Naive B cell (primary cell): ENCODE results near the gene NTM. TPM values are rescaled to one million over a fixed set of nuclear protein-coding genes. Genes with fewer than 3 reads are reported as not detected.

Experiments
- ATAC-seq, 2 donors: fragments of 150-1000 bp; cut with Tn5 transposase; 2 replicates each; pipeline ENCODE4 v1.10.0; 2021; ENCODE audit warnings: low read depth in 2 of 2, mild to moderate bottlenecking in 2 of 2, moderate library complexity in 2 of 2
- DNase-seq: peaks from one replicate; pipeline ENCODE4 v3.0.0; 2022
- H3K27ac Mint-ChIP-seq, 6 donors: one replicate each; pipeline ENCODE4 v1.8.0; 2020 to 2022; ENCODE audit warnings: mild to moderate bottlenecking in 6 of 6, mixed read lengths in 6 of 6, moderate library complexity in 5 of 6, inconsistent platforms in 2 of 6
- H3K27me3 Mint-ChIP-seq, 3 donors: one replicate each; pipeline ENCODE4 v1.8.0; 2021 to 2022; ENCODE audit warnings: mixed read lengths in 3 of 3, mild to moderate bottlenecking in 1 of 3
- H3K36me3 Mint-ChIP-seq, 2 donors: one replicate each; pipeline ENCODE4 v1.8.0; 2020 to 2022; ENCODE audit warnings: mixed read lengths in 2 of 2, inconsistent platforms in 1 of 2, mild to moderate bottlenecking in 1 of 2
- H3K4me1 Mint-ChIP-seq, 3 donors: one replicate each; pipeline ENCODE4 v1.8.0; 2020 to 2022; ENCODE audit warnings: mixed read lengths in 3 of 3, inconsistent platforms in 1 of 3, mild to moderate bottlenecking in 1 of 3, moderate library complexity in 1 of 3
- H3K4me3 Mint-ChIP-seq, 8 donors: one replicate each; pipeline ENCODE4 v1.8.0; 2020 to 2022; ENCODE audit warnings: mild to moderate bottlenecking in 8 of 8, mixed read lengths in 8 of 8, moderate library complexity in 8 of 8, inconsistent platforms in 2 of 8
- H3K9me3 Mint-ChIP-seq, 7 donors: one replicate each; pipeline ENCODE4 v1.8.0; 2020 to 2022; ENCODE audit warnings: mixed read lengths in 7 of 7, mild to moderate bottlenecking in 5 of 7, inconsistent platforms in 2 of 7, moderate library complexity in 1 of 7
- polyA plus RNA-seq, 6 donors: library from polyadenylated mRNA; unstranded; fragments of 300-500 nt; fragmentation: Illumina TruSeq; gene quantifications; one replicate each; pipeline ENCODE4 v1.2.3, GENCODE V29; 2021; ENCODE audit warnings: low read depth in 6 of 6

NTM gene
- polyA plus RNA-seq, 6 donors from 2014 or later = not detected

GRCh38 chr11:132123449-132123848 lies 753.0 kb downstream of the NTM start:
- ATAC-seq = no peak
- Mint-ChIP-seq H3K27ac (no peak overlapping the region), H3K4me3 (no peak overlapping the region)

DNA sequence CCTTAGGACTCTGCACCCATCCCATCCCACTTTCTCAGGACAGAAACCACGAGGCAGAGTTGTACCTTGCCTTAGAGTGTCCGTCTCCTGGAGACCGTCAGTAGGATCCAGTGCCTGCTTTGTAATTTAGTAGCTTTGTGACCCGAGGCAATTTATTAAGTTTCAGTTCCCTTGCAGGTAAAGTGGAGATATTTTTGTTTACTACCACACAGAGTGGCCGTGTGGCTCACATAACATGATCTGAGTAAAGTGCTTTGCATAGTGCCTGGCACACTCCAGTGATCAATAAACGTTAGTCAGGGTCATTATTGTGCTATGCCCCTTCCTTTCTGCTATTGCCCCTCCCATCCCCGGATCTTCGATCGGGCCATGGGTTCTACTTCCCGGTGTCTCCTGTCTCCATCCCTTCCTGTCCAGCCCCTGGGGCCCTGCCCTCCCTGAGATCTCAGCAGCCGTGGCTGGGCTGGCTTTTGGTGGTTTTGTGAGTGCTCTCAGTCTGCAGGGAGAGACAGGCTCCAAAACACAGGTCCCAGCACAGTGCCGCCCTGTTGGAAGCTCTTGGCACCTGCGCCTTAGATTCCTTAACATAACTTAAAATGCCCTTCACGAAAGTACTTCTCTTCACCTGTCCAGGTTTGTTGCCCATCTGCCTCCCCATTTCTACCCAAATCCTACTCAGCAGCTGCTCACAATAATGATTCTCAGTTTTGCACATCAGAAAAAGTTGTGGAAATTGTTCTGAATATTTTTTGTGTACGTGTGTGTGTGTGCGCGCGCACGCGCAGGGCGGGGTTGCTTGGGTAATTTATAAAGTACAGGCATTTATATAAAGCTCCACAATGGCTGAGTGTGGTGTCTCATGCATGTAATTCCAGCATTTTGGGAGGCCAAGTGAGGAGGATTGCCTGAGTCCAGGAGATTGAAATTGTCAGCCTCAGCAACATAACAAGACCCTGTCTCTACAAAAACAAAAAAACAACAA lies 753.7 kb downstream of the NTM start:
- H3K27ac Mint-ChIP-seq = peak overlapping the region in 1 of 6 donors; percentile 6
- no peak for ATAC-seq
- H3K4me3 Mint-ChIP-seq = peak overlapping the region in 1 of 8 donors; percentile 47
- H3K36me3 Mint-ChIP-seq = no peaks in the 10 kb centered on the region
- H3K27me3 Mint-ChIP-seq = no peaks in the 10 kb centered on the region
- peaks cover 0 to 4% (median 0%) of the 10 kb centered on the region in 7 donors for H3K9me3 Mint-ChIP-seq
- no peak for DNase-seq
- H3K4me1 Mint-ChIP-seq = no peaks in the 10 kb centered on the region

More at GRCh38 chr11:132123449-132123848, 753.0 kb downstream of the NTM start:
- DNase-seq = no peak
- Mint-ChIP-seq H3K27me3 (no peaks in the 10 kb centered on the region), H3K4me1 (no peaks in the 10 kb centered on the region), H3K36me3 (no peaks in the 10 kb centered on the region), H3K9me3 (peaks cover 0 to 4% (median 0%) of the 10 kb centered on the region in 7 donors)

- Mint-ChIP-seq H3K27ac (no peak overlapping the region), H3K9me3 (peaks cover 0 to 4% (median 2%) of the 10 kb centered on the region in 7 donors), H3K4me3 (no peak overlapping the region), H3K27me3 (no peaks in the 10 kb centered on the region), H3K36me3 (no peaks in the 10 kb centered on the region), H3K4me1 (no peaks in the 10 kb centered on the region)
- ATAC-seq = no peak
- no peak for DNase-seq
Measured at GRCh38 chr11:132125988-132126871, 755.8 kb downstream of the NTM start.

- Mint-ChIP-seq H3K4me3 (no peak overlapping the region), H3K36me3 (no peaks in the 10 kb centered on the region)
Measured at GRCh38 chr11:132126973-132127899, 756.8 kb downstream of the NTM start.

GRCh38 chr11:132127900-132128288 lies 757.5 kb downstream of the NTM start:
- DNase-seq = no peak
- H3K4me3 Mint-ChIP-seq = no peak overlapping the region
- peaks cover 0 to 6% (median 2%) of the 10 kb centered on the region in 7 donors for H3K9me3 Mint-ChIP-seq
- H3K27me3 Mint-ChIP-seq = no peaks in the 10 kb centered on the region
- no peak for ATAC-seq
- H3K4me1 Mint-ChIP-seq = no peaks in the 10 kb centered on the region
- no peaks in the 10 kb centered on the region for H3K36me3 Mint-ChIP-seq
- no peak overlapping the region for H3K27ac Mint-ChIP-seq

More at GRCh38 chr11:132126973-132127899, 756.8 kb downstream of the NTM start:
- Mint-ChIP-seq H3K27me3 (no peaks in the 10 kb centered on the region), H3K27ac (no peak overlapping the region), H3K9me3 (peaks cover 0 to 6% (median 2%) of the 10 kb centered on the region in 7 donors), H3K4me1 (no peaks in the 10 kb centered on the region)
- DNase-seq = no peak
- ATAC-seq = no peak

DNA sequence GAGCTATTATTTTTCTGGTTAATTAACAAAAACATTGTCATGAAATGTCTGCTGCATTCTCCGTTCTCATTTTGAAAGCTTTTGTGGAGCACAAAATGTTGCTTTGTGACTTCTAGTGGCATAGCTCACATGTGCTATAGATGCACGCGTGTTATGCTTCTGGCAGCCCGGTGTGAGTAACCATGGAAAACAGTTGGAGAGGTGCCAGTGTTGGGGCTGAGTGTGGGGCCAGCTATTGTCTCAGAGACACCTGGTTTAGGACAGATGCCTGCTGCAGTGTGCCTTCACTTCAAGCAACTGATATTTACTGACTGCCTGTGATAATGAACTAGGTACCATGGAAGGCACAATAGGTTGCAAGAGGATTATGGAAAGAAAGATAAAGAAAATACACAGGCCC lies 760.6 kb downstream of the NTM start:
- no peaks in the 10 kb centered on the region for H3K36me3 Mint-ChIP-seq
- ATAC-seq (no peak), DNase-seq (no peak)
- peaks cover 0 to 6% (median 2%) of the 10 kb centered on the region in 7 donors for H3K9me3 Mint-ChIP-seq
- H3K27ac Mint-ChIP-seq = no peak overlapping the region
- H3K4me1 Mint-ChIP-seq = no peaks in the 10 kb centered on the region
- H3K27me3 Mint-ChIP-seq = no peaks in the 10 kb centered on the region
- H3K4me3 Mint-ChIP-seq = no peak overlapping the region

DNA sequence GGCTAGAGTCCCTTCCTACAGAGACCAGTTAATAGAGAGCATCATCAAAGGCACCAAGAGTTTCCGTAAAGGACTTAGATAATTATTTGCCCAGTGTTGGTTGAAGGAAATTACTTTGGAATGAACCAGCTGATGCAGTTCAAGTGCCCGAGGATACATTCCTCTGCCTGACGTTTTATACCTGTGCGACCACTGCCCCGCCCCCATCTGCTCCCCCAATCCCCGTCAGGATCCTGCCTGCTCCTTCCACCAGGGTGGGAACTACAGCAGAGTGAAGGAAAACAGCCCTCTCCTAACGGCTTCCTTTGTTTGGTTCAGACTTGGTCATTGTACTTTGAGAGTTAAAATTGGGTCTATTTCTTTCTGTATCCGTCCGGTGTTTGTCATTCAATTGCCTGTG lies 761.5 kb downstream of the NTM start:
- H3K9me3 Mint-ChIP-seq = peaks cover 0 to 6% (median 2%) of the 10 kb centered on the region in 7 donors
- H3K36me3 Mint-ChIP-seq = no peaks in the 10 kb centered on the region
- H3K4me3 Mint-ChIP-seq = no peak overlapping the region
- no peaks in the 10 kb centered on the region for H3K27me3 Mint-ChIP-seq
- no peak overlapping the region for H3K27ac Mint-ChIP-seq
- no peak for DNase-seq
- no peaks in the 10 kb centered on the region for H3K4me1 Mint-ChIP-seq
- ATAC-seq = no peak

DNA sequence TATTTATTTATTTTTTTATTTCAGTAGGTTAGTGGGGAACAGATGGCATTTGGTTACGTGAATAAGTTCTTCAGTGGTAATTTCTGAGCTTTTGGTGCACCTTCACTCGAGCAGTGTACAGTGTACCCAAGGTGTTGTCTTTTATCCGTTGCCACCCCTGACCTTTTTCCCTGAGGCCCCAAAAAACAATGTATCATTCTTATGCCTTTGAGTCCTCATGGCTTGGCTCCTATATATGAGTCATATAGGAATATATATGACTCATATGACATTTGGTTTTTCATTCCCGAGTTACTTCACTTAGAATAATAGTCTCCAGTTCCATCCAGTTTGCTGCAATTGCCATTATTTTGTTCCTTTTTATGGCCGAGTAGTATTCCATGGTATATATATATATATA lies 763.9 kb downstream of the NTM start:
- Mint-ChIP-seq H3K36me3 (no peaks in the 10 kb centered on the region), H3K9me3 (peaks cover 0 to 10% (median 2%) of the 10 kb centered on the region in 7 donors), H3K4me1 (no peaks in the 10 kb centered on the region), H3K27me3 (no peaks in the 10 kb centered on the region), H3K27ac (no peak overlapping the region), H3K4me3 (no peak overlapping the region)
- ATAC-seq = no peak
- DNase-seq = no peak

- H3K27me3 Mint-ChIP-seq = no peaks in the 10 kb centered on the region
- H3K4me3 Mint-ChIP-seq = peak overlapping the region in 1 of 8 donors; percentile 27
- H3K9me3 Mint-ChIP-seq = peaks cover 0 to 10% (median 0%) of the 10 kb centered on the region in 7 donors
- DNase-seq (no peak), ATAC-seq (no peak)
- no peak overlapping the region for H3K27ac Mint-ChIP-seq
- no peaks in the 10 kb centered on the region for H3K36me3 Mint-ChIP-seq
- H3K4me1 Mint-ChIP-seq = no peaks in the 10 kb centered on the region
Measured at GRCh38 chr11:132137289-132137980, 767.0 kb downstream of the NTM start.

GRCh38 chr11:132137981-132138313 lies 767.5 kb downstream of the NTM start:
- ATAC-seq = no peak
- no peak overlapping the region for H3K27ac Mint-ChIP-seq
- DNase-seq = no peak
- no peaks in the 10 kb centered on the region for H3K36me3 Mint-ChIP-seq
- no peaks in the 10 kb centered on the region for H3K4me1 Mint-ChIP-seq
- peak overlapping the region in 1 of 8 donors; percentile 27 for H3K4me3 Mint-ChIP-seq
- H3K27me3 Mint-ChIP-seq = no peaks in the 10 kb centered on the region
- peaks cover 0 to 10% (median 0%) of the 10 kb centered on the region in 7 donors for H3K9me3 Mint-ChIP-seq

DNA sequence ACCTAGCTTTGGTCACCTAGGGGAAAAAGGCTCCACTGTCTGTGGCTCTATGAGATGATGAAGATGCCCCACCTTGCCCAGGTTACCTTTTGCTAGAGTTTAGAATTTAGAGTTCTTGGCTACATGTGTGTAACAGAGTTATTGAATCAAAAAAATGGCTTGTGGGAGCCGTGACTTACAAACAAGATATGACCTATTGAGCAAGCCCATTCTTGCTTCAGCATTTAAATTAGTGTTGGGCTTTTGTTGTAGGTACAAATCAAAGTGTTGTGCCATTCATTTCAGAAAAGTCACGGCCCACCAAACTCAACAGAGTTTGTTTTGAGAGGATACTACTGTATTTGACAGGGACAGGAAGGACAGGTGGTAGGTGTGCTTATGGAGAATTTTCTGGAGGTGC lies 768.8 kb downstream of the NTM start:
- no peak overlapping the region for H3K27ac Mint-ChIP-seq
- H3K36me3 Mint-ChIP-seq = no peaks in the 10 kb centered on the region
- H3K9me3 Mint-ChIP-seq = peaks cover 0 to 10% (median 0%) of the 10 kb centered on the region in 7 donors
- DNase-seq (no peak), ATAC-seq (no peak)
- no peaks in the 10 kb centered on the region for H3K27me3 Mint-ChIP-seq
- H3K4me3 Mint-ChIP-seq = no peak overlapping the region
- no peaks in the 10 kb centered on the region for H3K4me1 Mint-ChIP-seq

DNA sequence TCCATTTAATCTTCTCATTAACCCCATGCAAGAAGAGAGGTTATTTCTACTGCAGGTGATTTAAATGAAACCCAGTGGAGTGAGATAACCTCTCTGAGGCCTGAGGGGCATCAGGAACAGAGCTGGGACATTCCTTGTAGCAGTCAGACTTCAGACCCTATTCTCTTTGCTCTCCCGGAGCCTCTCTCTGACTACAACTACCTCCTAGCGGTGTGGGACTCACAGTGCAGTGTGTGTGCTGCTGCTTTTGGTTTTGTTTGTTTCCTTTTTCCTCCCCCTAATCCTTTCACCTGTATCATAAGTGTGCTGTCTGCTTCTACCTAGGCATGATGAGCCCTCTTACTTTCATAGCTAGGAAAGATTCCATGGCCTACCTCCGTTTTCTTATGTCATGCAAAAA lies 769.6 kb downstream of the NTM start:
- no peaks in the 10 kb centered on the region for H3K27me3 Mint-ChIP-seq
- H3K9me3 Mint-ChIP-seq = peaks cover 0 to 10% (median 0%) of the 10 kb centered on the region in 7 donors
- no peak overlapping the region for H3K27ac Mint-ChIP-seq
- DNase-seq (no peak), ATAC-seq (no peak)
- H3K4me1 Mint-ChIP-seq = no peaks in the 10 kb centered on the region
- no peaks in the 10 kb centered on the region for H3K36me3 Mint-ChIP-seq
- no peak overlapping the region for H3K4me3 Mint-ChIP-seq
